HL-60 (cell line): Measurements from ENCODE around the gene NBEAL2.
"Not testable (repeated sequence)": the region's sequence is repeated elsewhere in the genome, so short reads cannot be mapped to it uniquely, and the experiment has no call there.

Experiments
- CTCF ChIP-seq: IDR thresholded peaks from one replicate; pipeline ENCODE4 v1.5.1; 2011; ENCODE audit warnings: low read length, control low read depth, inconsistent platforms; ENCODE audit not compliant: insufficient read depth
- GABPA ChIP-seq: IDR thresholded peaks from 2 replicates; pipeline ENCODE4 v1.6.1; 2012; ENCODE audit warnings: low read depth
- REST ChIP-seq: IDR thresholded peaks from 2 replicates; pipeline ENCODE4 v1.6.1; 2012; ENCODE audit warnings: low read depth; ENCODE audit not compliant: insufficient replicate concordance
- SPI1 ChIP-seq: IDR thresholded peaks from 2 replicates; pipeline ENCODE4 v1.6.1; 2012; ENCODE audit warnings: low read depth, mild to moderate bottlenecking, borderline replicate concordance

- TF ChIP-seq CTCF, GABPA, SPI1, REST: not testable (repeated sequence)
Measured at GRCh38 chr3:47037302-47037701, 57.8 kb downstream of the NBEAL2 start.
